ENCODE results near the gene GLYAT.

Gene GLYAT

GRCh38 chr11:58731819-58732218 is at the start of gene GLYAT:
TSS of gene GLYAT (minus strand) at chr11:58731943. CDS start at chr11:58724496, 7,447 bp downstream.
- TF ChIP-seq CTCF (IDR thresholded peaks at IDR 0.05; ENCODE audit: insufficient read depth, low read depth, low read length, missing control alignments), result no peak
- H3K4me3 ChIP-seq (ENCODE audit: low read depth, low read length), result no peak within 1 kb of the TSS
- no peak for DNase-seq (ENCODE audit: low read depth)

- no peak for DNase-seq (ENCODE audit: low read depth)
- no peak overlapping the region for H3K4me3 ChIP-seq (ENCODE audit: low read depth, low read length)
- TF ChIP-seq CTCF (IDR thresholded peaks at IDR 0.05; ENCODE audit: insufficient read depth, low read depth, low read length, missing control alignments), result no peak
Observed at GRCh38 chr11:58781345-58781744, 49.6 kb upstream of the GLYAT start.

- no peak overlapping the region for H3K4me3 ChIP-seq (ENCODE audit: low read depth, low read length)
- no peak for TF ChIP-seq CTCF (IDR thresholded peaks at IDR 0.05; ENCODE audit: insufficient read depth, low read depth, low read length, missing control alignments)
- no peak for DNase-seq (ENCODE audit: low read depth)
Observed at GRCh38 chr11:58780578-58780977, 48.8 kb upstream of the GLYAT start.

- DNase-seq (ENCODE audit: low read depth), result no peak
- no peak for TF ChIP-seq CTCF (IDR thresholded peaks at IDR 0.05; ENCODE audit: insufficient read depth, low read depth, low read length, missing control alignments)
- no peak overlapping the region for H3K4me3 ChIP-seq (ENCODE audit: low read depth, low read length)
Observed at GRCh38 chr11:58776891-58777710, 45.4 kb upstream of the GLYAT start.

- DNase-seq (ENCODE audit: low read depth), result peak; percentile 59
- H3K4me3 ChIP-seq (ENCODE audit: low read depth, low read length), result no peak overlapping the region
- TF ChIP-seq CTCF (IDR thresholded peaks at IDR 0.05; ENCODE audit: insufficient read depth, low read depth, low read length, missing control alignments), result no peak
Observed at GRCh38 chr11:58775066-58775708, 43.4 kb upstream of the GLYAT start.

GRCh38 chr11:58774164-58774593 is 42.4 kb upstream of the GLYAT start:
- no peak for TF ChIP-seq CTCF (IDR thresholded peaks at IDR 0.05; ENCODE audit: insufficient read depth, low read depth, low read length, missing control alignments)
- no peak for DNase-seq (ENCODE audit: low read depth)
- H3K4me3 ChIP-seq (ENCODE audit: low read depth, low read length), result no peak overlapping the region
